Measurements from ENCODE around the gene ZNF485. TPM values are rescaled to one million over a fixed set of nuclear protein-coding genes. Genes with fewer than 3 reads are reported as not detected.

The ZNF485 gene
- total and polyA plus RNA-seq, 7 experiments from 2014 or later = 2.9 to 13.1 (median 6.0) TPM

DNA sequence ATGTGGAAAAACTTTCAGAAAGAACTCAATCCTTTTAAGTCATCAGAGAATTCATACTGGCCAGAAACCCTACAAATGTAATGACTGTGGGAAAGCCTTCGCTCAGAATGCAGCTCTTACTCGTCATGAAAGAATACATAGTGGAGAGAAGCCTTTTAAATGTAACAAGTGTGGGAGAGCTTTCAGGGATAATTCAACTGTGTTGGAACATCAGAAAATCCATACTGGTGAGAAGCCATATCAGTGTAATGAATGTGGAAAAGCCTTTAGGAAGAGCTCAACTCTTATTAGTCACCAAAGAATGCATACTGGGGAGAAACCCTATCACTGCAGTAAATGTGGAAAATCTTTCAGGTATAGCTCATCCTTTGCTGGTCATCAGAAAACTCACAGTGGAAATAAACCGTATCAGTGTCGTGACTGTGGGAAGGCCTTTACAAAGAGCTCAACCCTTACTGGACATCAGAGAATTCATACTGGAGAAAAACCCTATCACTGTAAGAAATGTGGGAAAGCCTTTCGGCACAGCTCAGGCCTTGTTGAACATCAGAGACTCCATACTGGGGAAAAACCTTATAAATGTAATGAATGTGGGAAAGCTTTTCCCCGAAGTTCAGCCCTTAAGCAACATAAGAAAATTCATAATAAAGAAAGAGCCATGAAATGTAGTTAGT, 10.6 kb downstream of the ZNF485 start:
- Histone ChIP-seq H3K9me3 (ENCODE audit: control insufficient read depth in 2 of 3, low read length in 3 of 3) (peaks cover 6 to 29% (median 6%) of the 10 kb centered on the region in 3 experiments), H3K4me1 (ENCODE audit: control insufficient read depth in 2 of 2, insufficient read depth in 2 of 2, low read length in 2 of 2) (no peaks in the 10 kb centered on the region), H3K27me3 (ENCODE audit: control insufficient read depth in 2 of 2, insufficient read depth in 2 of 2, low read length in 2 of 2) (no peaks in the 10 kb centered on the region), H3K4me3 (ENCODE audit: low read length) (no peak overlapping the region), H3K36me3 (ENCODE audit: control insufficient read depth in 2 of 3, insufficient read depth in 3 of 3, low read length in 3 of 3) (peaks cover 0 to 35% (median 4%) of the 10 kb centered on the region in 3 experiments), H3K27ac (ENCODE audit: low read depth, low read length) (no peak overlapping the region)
- peaks cover 31 to 70% (median 65%) of the 10 kb centered on the region in 5 donors for H3K36me3 Mint-ChIP-seq
- ATAC-seq (no peak), DNase-seq (no peak)
- peaks cover 4 to 91% (median 37%) of the 10 kb centered on the region in 11 donors for H3K9me3 Mint-ChIP-seq
- peaks cover 0 to 9% (median 2%) of the 10 kb centered on the region in 7 donors for H3K4me1 Mint-ChIP-seq
- H3K27ac Mint-ChIP-seq = no peak overlapping the region
- CTCF ChIA-PET = no interaction called here
- intact Hi-C loops (cut with micrococcal nuclease) = no loop called here
- H3K27me3 Mint-ChIP-seq = no peaks in the 10 kb centered on the region
- H3K4me3 Mint-ChIP-seq = no peak overlapping the region
- POLR2A ChIA-PET = interaction anchor here (0.5 kb wide), 1 partner anchor 13 kb away, joined by 3 read pairs; no protein-coding TSS in a partner anchor

DNA sequence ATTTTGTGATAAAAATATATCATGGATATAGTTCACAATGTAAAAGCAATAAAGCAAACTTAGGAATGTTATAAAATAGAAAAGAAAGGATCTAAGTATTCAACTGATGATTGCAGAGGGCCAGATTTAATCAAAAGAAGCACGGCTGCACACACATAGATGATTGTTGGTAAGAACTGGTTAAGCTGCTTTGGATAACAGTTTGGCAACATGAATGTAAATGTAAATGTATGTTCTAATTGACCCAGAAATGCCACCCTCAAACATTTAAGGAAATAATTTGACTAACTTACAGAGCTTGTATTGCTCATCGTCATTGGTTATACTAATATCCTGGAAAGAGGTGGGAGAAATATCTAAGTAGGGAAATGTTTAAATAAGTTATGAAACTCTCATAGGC, 13.1 kb downstream of the ZNF485 start:
- no peaks in the 10 kb centered on the region for H3K27me3 ChIP-seq (ENCODE audit: control insufficient read depth in 2 of 2, insufficient read depth in 2 of 2, low read length in 2 of 2)
- Mint-ChIP-seq H3K9me3 (peaks cover 4 to 86% (median 43%) of the 10 kb centered on the region in 11 donors), H3K4me1 (peaks cover 0 to 28% (median 18%) of the 10 kb centered on the region in 7 donors), H3K27me3 (no peaks in the 10 kb centered on the region), H3K27ac (no peak overlapping the region), H3K4me3 (no peak overlapping the region), H3K36me3 (peaks cover 14 to 47% (median 44%) of the 10 kb centered on the region in 5 donors)
- peaks cover 6 to 26% (median 6%) of the 10 kb centered on the region in 3 experiments for H3K9me3 ChIP-seq (ENCODE audit: control insufficient read depth in 2 of 3, low read length in 3 of 3)
- H3K27ac ChIP-seq (ENCODE audit: low read depth, low read length) = no peak overlapping the region
- no peaks in the 10 kb centered on the region for H3K4me1 ChIP-seq (ENCODE audit: control insufficient read depth in 2 of 2, insufficient read depth in 2 of 2, low read length in 2 of 2)
- ChIA-PET CTCF (no interaction called here), POLR2A (no interaction called here)
- H3K36me3 ChIP-seq (ENCODE audit: control insufficient read depth in 2 of 3, insufficient read depth in 3 of 3, low read length in 3 of 3) = peaks cover 0 to 20% (median 4%) of the 10 kb centered on the region in 3 experiments
- ATAC-seq (no peak), DNase-seq (no peak)
- intact Hi-C loops (cut with micrococcal nuclease) = no loop called here
- no peak overlapping the region for H3K4me3 ChIP-seq (ENCODE audit: low read length)

DNA sequence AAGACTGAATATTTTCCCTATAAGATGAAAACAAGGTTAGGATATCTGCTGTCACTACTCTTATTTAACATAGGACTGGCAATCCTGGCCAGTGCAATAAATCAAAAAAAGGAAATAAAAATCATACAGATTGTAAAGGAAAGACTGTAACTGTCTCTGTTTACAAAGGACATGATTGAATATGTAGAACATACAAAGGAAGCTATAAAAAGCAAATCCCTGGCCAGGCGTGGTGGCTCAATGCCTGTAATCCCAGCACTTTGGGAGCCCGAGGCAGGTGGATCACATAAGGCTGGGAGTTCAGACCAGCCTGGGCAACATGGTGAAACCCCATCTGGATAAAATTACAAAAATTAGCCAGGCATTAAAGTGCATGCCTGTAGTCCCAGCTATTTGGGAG, 15.8 kb downstream of the ZNF485 start:
- ChIA-PET CTCF (interaction anchor here (0.6 kb wide), 1 partner anchor 51 kb away, joined by 4 read pairs; no protein-coding TSS in a partner anchor), POLR2A (interaction anchor here (1.2 kb wide), 2 partner anchors 16 to 27 kb away, joined by 3 to 4 read pairs; partner anchors contain the start of genes ZNF32 and ZNF485)
- peak overlapping the region in 8 of 10 donors; percentile 16 to 95 (median 78) for H3K4me3 Mint-ChIP-seq
- H3K4me1 ChIP-seq (ENCODE audit: control insufficient read depth in 2 of 2, insufficient read depth in 2 of 2, low read length in 2 of 2) = no peaks in the 10 kb centered on the region
- ATAC-seq (no peak), DNase-seq (no peak)
- no peaks in the 10 kb centered on the region for H3K27me3 ChIP-seq (ENCODE audit: control insufficient read depth in 2 of 2, insufficient read depth in 2 of 2, low read length in 2 of 2)
- H3K36me3 ChIP-seq (ENCODE audit: control insufficient read depth in 2 of 3, insufficient read depth in 3 of 3, low read length in 3 of 3) = no peaks in the 10 kb centered on the region
- H3K27me3 Mint-ChIP-seq = no peaks in the 10 kb centered on the region
- peaks cover 0 to 59% (median 23%) of the 10 kb centered on the region in 11 donors for H3K9me3 Mint-ChIP-seq
- peaks cover 0 to 14% (median under 1%) of the 10 kb centered on the region in 3 experiments for H3K9me3 ChIP-seq (ENCODE audit: control insufficient read depth in 2 of 3, low read length in 3 of 3)
- peaks cover 0 to 28% (median 18%) of the 10 kb centered on the region in 7 donors for H3K4me1 Mint-ChIP-seq
- intact Hi-C loops (cut with micrococcal nuclease) = no loop called here
- no peak overlapping the region for H3K27ac ChIP-seq (ENCODE audit: low read depth, low read length)
- H3K27ac Mint-ChIP-seq = peak overlapping the region in 2 of 9 donors; percentile 9 to 87
- H3K4me3 ChIP-seq (ENCODE audit: low read length) = no peak overlapping the region
- peaks cover 0 to 22% (median 19%) of the 10 kb centered on the region in 5 donors for H3K36me3 Mint-ChIP-seq

DNA sequence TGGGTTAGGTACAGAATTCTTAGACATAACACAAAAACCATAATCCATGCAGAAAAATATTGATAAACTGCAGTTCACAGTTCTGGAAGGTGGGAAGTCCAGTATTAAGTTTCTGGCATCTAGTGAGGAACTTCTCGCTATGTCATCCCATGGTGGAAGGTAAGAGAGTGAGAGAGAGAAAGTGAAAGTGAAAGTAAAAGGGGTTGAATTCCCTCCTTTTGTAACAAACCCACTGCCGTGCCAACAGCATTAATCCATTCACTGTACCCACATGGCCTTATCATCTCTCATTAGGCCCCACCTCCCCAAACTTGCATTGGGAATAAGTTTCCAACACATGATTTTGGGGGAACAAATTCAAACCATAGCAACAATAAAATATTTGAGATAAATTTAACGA, 17.1 kb downstream of the ZNF485 start:
- ATAC-seq (peak; percentile 40), DNase-seq (peak in 5 of 9 donors; percentile 21 to 45 (median 34))
- Histone ChIP-seq H3K36me3 (ENCODE audit: control insufficient read depth in 2 of 3, insufficient read depth in 3 of 3, low read length in 3 of 3) (no peaks in the 10 kb centered on the region), H3K4me3 (ENCODE audit: low read length) (peak overlapping the region; percentile 36), H3K4me1 (ENCODE audit: control insufficient read depth in 2 of 2, insufficient read depth in 2 of 2, low read length in 2 of 2) (no peaks in the 10 kb centered on the region), H3K9me3 (ENCODE audit: control insufficient read depth in 2 of 3, low read length in 3 of 3) (peaks cover 0 to 12% (median 0%) of the 10 kb centered on the region in 3 experiments), H3K27me3 (ENCODE audit: control insufficient read depth in 2 of 2, insufficient read depth in 2 of 2, low read length in 2 of 2) (no peaks in the 10 kb centered on the region), H3K27ac (ENCODE audit: low read depth, low read length) (peak overlapping the region; percentile 34)
- H3K9me3 Mint-ChIP-seq = peaks cover 0 to 48% (median 17%) of the 10 kb centered on the region in 11 donors
- CTCF ChIA-PET = interaction anchor here (1.4 kb wide), 1 partner anchor 66 kb away, joined by 3 read pairs; no protein-coding TSS in a partner anchor
- H3K4me3 Mint-ChIP-seq = peak overlapping the region; percentile 67 to 95 (median 79)
- H3K27ac Mint-ChIP-seq = peak overlapping the region; percentile 45 to 91 (median 81)
- H3K27me3 Mint-ChIP-seq = no peaks in the 10 kb centered on the region
- POLR2A ChIA-PET = interaction anchor here (1.2 kb wide), 1 partner anchor 25 kb away, joined by 3 read pairs; the partner anchor contains the start of gene ZNF32
- H3K36me3 Mint-ChIP-seq = peaks cover 0 to 18% (median 16%) of the 10 kb centered on the region in 5 donors
- intact Hi-C loops (cut with micrococcal nuclease) = loop anchor here in 1 of 2 donors (1.0 kb wide), 1 partner anchor 17 kb away; the partner anchor contains the start of gene ZNF485
- peaks cover 0 to 28% (median 18%) of the 10 kb centered on the region in 7 donors for H3K4me1 Mint-ChIP-seq

DNA sequence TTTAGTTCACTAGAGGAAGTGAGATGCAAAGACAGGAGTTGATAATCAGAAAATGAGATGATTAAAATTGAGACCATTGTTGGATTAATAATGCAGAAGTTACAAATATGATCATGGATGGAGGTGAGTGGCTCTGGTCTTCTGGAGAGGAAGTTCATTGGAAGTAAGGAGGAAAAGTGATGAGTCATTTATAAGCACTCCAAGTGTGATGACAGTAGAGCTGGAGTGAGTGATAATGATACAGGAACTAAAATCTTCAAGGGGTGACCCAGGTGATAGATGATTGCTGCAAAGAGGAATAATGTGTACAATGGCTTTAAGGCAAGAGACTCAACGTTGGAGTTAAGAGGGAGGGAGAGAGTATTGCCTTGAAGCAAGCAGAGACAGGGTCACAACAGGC, 21.7 kb downstream of the ZNF485 start:
- intact Hi-C loops (cut with micrococcal nuclease) = no loop called here
- CTCF ChIA-PET = no interaction called here
- peaks cover 0 to 30% (median 6%) of the 10 kb centered on the region in 11 donors for H3K9me3 Mint-ChIP-seq

DNA sequence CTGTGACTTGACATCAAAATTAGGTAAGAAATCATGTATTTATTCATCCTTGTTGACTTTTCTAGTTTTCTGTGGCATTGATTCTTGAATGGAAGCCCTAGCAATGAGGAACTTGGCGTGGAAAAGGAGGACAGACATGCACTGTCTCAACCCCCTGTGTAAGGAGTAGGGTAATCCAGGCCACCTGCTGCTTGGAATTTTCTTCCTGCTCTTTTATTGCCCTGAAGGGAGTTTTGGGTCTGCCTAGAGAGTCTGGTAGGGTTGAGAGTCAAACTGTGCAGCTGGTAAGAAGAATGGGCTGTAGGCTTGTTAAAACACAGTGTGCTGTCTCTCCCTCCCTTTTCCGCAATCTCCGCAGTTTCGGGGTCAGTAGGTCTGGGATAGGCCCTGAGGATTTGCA, 22.7 kb downstream of the ZNF485 start:
- H3K4me1 ChIP-seq (ENCODE audit: control insufficient read depth in 2 of 2, insufficient read depth in 2 of 2, low read length in 2 of 2) = no peaks in the 10 kb centered on the region
- H3K27me3 ChIP-seq (ENCODE audit: control insufficient read depth in 2 of 2, insufficient read depth in 2 of 2, low read length in 2 of 2) = no peaks in the 10 kb centered on the region
- intact Hi-C loops (cut with micrococcal nuclease) = no loop called here
- H3K27ac ChIP-seq (ENCODE audit: low read depth, low read length) = no peak overlapping the region
- ATAC-seq = no peak
- POLR2A ChIA-PET = no interaction called here
- DNase-seq = no peak
- CTCF ChIA-PET = no interaction called here
- H3K4me3 ChIP-seq (ENCODE audit: low read length) = no peak overlapping the region
- H3K27me3 Mint-ChIP-seq = no peaks in the 10 kb centered on the region
- no peak overlapping the region for H3K4me3 Mint-ChIP-seq
- H3K4me1 Mint-ChIP-seq = peaks cover 0 to 2% (median 0%) of the 10 kb centered on the region in 7 donors
- peaks cover 2 to 26% (median 8%) of the 10 kb centered on the region in 11 donors for H3K9me3 Mint-ChIP-seq
- H3K9me3 ChIP-seq (ENCODE audit: control insufficient read depth in 2 of 3, low read length in 3 of 3) = no peaks in the 10 kb centered on the region
- peaks cover 0 to 10% (median 3%) of the 10 kb centered on the region in 5 donors for H3K36me3 Mint-ChIP-seq
- H3K36me3 ChIP-seq (ENCODE audit: control insufficient read depth in 2 of 3, insufficient read depth in 3 of 3, low read length in 3 of 3) = no peaks in the 10 kb centered on the region
- H3K27ac Mint-ChIP-seq = no peak overlapping the region

More for the DNA sequence above, 21.7 kb downstream of the ZNF485 start:
- H3K4me3 Mint-ChIP-seq = no peak overlapping the region
- no peak overlapping the region for H3K4me3 ChIP-seq (ENCODE audit: low read length)
- H3K27me3 ChIP-seq (ENCODE audit: control insufficient read depth in 2 of 2, insufficient read depth in 2 of 2, low read length in 2 of 2) = no peaks in the 10 kb centered on the region
- no peak overlapping the region for H3K27ac Mint-ChIP-seq
- H3K27me3 Mint-ChIP-seq = no peaks in the 10 kb centered on the region
- peaks cover 0 to 12% (median 8%) of the 10 kb centered on the region in 7 donors for H3K4me1 Mint-ChIP-seq
- H3K36me3 Mint-ChIP-seq = peaks cover 0 to 8% (median 6%) of the 10 kb centered on the region in 5 donors
- ATAC-seq (no peak), DNase-seq (no peak)
- POLR2A ChIA-PET = no interaction called here
- H3K9me3 ChIP-seq (ENCODE audit: control insufficient read depth in 2 of 3, low read length in 3 of 3) = no peaks in the 10 kb centered on the region
- no peaks in the 10 kb centered on the region for H3K4me1 ChIP-seq (ENCODE audit: control insufficient read depth in 2 of 2, insufficient read depth in 2 of 2, low read length in 2 of 2)
- no peak overlapping the region for H3K27ac ChIP-seq (ENCODE audit: low read depth, low read length)
- H3K36me3 ChIP-seq (ENCODE audit: control insufficient read depth in 2 of 3, insufficient read depth in 3 of 3, low read length in 3 of 3) = no peaks in the 10 kb centered on the region

All from naive thymus-derived CD4-positive, alpha-beta T cell (primary cell).